ENCODE results near the gene MACO1. TPM values are rescaled to one million over a fixed set of nuclear protein-coding genes. Genes with fewer than 3 reads are reported as not detected.
"Not testable (repeated sequence)": the region's sequence is repeated elsewhere in the genome, so short reads cannot be mapped to it uniquely, and the experiment has no call there.

The MACO1 gene
- total RNA-seq, 8 experiments from 2014 or later = 13.2 to 57.1 (median 41.8) TPM

DNA sequence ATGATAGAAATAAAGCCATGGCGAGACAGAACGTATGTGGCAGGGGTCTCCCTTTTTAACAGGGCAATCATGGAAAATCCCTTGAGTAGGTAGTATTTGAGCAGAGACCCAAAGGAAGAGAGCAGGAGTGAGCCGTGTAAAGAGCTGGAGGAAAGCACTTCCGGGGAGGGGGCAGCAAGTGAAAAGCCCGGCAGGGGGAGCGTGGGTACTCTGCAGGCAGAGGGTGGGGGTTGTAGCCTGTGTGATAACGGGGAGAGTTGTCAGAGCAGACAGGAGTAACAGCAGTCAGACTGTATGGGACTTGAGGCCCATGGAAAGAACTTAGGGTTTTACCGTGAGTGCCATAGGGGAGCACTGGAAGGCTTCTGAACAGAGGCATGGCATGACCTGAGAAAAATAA, 61.6 kb downstream of the MACO1 start:
- 57 to 89% (median 71%) methylated on average over 1 to 6 of the region's 8 CpGs; no CpG with 5 or more reads in 2 of the 10 experiments for WGBS, 10 experiments
- no peaks in the 10 kb centered on the region for H3K4me1 ChIP-seq (replicated peaks in 1 of 2)
- H3K4me3 ChIP-seq = no peak overlapping the region
- in situ Hi-C loops (cut with MboI; ENCODE audit: low pct_unique_long_range_greater_than_20kb in 2 of 9, low sequenced_read_pairs in 9 of 9, unreplicated experiment in 9 of 9) = no loop called here
- ATAC-seq (replicated peaks in 6 of 8) = peak in 1 of 8 experiments; percentile 21
- no peak overlapping the region for H3K27ac ChIP-seq

DNA sequence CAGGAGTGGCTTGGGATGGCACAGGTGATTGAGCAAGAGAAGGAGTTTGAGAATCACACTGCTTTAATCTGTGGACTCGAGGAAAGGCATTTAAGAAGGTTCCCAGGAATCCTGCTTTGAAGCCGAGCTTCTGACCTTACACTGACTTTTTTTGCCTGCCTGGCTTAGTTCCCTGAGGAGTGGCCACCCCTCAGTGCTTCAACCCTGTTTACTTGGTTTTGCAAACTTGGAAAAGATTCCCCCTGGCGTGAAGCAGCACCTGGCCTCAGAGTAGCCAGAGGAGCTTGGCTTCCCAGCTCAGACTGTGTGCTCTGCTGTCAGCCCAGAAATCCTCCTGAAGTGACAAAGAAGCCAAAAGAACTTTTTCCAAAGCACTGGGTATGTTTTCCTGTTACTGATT, 64.3 kb downstream of the MACO1 start:
- in situ Hi-C loops (cut with MboI; ENCODE audit: low pct_unique_long_range_greater_than_20kb in 2 of 9, low sequenced_read_pairs in 9 of 9, unreplicated experiment in 9 of 9) = no loop called here
- Histone ChIP-seq H3K27ac (no peak overlapping the region), H3K4me3 (no peak overlapping the region), H3K4me1 (replicated peaks in 1 of 2) (no peaks in the 10 kb centered on the region)
- WGBS, 10 experiments = 51 to 100% (median 78%) methylated on average over 1 to 3 of the region's 3 CpGs; no CpG with 5 or more reads in 2 of the 10 experiments
- ATAC-seq (replicated peaks in 6 of 8) = no peak

DNA sequence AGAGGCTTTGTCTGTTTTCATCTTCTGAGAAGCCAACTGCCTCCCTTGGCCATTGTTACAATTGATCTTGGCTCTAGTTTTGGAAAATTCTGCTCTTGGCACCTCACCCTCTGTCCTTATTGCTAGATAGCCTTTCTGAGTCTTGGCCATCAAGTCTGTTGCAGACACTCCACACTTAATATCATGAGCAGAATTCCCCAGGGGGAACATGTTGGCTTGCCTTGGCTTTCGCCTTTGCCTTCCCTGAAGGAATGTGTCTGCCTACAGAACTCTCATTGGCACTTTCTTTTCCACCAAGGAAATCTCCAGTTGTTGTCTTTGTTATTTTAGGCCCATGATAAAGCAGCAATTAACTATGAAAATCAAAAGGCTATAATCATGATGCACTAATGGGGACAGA, 70.0 kb downstream of the MACO1 start:
- ATAC-seq (replicated peaks in 6 of 8) = no peak
- H3K4me1 ChIP-seq (replicated peaks in 1 of 2) = no peaks in the 10 kb centered on the region
- H3K27ac ChIP-seq = no peak overlapping the region
- WGBS, 10 experiments = 92 to 100% (median 100%) methylated on average over 1 of the region's 1 CpG; no CpG with 5 or more reads in 2 of the 10 experiments
- in situ Hi-C loops (cut with MboI; ENCODE audit: low pct_unique_long_range_greater_than_20kb in 2 of 9, low sequenced_read_pairs in 9 of 9, unreplicated experiment in 9 of 9) = no loop called here
- H3K4me3 ChIP-seq = no peak overlapping the region

DNA sequence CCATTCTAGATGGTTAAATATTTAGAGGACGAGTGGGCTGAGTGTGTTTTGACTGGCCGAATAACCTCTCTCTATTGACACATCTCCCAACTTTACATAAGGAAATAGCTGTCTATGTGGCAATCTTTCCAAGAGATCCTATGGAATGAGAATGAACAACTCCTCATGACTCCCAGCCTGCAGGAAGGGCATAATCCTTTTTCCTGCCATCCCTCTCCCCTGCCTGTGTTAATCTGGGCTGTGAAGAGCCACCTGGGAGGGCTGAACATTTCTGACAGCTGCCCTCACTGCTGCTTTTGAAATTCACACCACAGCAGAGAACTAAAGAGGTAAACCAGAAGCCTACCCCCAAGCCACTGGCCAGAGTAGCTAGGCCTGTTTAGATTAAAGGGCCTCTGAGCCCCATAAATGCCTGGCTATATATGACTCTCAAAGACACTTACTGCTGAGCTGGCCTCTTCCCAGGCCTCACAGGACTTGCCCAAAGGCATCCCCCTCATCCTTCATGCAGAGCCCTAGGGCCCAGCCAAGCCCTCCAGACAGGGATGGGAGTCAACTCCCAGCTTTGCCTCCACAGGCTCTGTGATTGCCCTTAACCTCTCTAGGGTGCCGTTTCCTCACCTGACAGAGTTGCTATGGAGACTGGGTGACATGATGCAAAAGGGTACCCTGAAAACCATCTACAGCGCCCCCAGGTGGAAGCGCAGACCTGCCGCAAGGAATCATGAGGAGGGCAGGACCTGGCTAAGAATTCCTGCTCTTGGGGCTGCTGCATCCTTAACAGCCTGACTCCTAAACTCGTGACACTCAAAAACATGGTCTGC, 70.8 kb downstream of the MACO1 start:
- no peak overlapping the region for H3K4me3 ChIP-seq
- H3K27ac ChIP-seq = no peak overlapping the region
- H3K4me1 ChIP-seq (replicated peaks in 1 of 2) = peaks cover 0 to 4% of the 10 kb centered on the region in 2 donors
- ATAC-seq (replicated peaks in 6 of 8) = peak in 5 of 8 experiments; percentile 12 to 70 (median 23)
- 43 to 83% (median 66%) methylated on average over 1 to 6 of the region's 7 CpGs; no CpG with 5 or more reads in 1 of the 10 experiments for WGBS, 10 experiments
- in situ Hi-C loops (cut with MboI; ENCODE audit: low pct_unique_long_range_greater_than_20kb in 2 of 9, low sequenced_read_pairs in 9 of 9, unreplicated experiment in 9 of 9) = no loop called here

DNA sequence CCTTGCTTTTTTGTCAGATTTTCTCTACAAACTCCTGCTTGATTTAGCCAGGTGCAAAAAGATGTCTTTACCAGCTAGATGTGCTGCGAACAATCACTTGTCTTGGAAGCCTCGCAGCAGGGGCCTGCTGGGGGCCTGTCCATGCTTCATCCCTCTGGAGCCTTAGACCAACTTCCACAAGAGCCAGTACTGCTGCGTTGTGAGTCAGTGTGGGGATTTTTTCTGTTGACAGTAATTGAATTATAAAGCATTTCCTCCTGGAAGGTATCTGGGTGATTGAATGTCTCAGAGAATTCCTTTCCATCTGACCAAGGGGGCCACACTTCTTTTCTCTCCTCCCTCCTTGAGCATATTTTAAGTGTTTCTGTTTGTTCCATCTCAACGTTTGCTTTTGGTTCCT, 72.3 kb downstream of the MACO1 start:
- H3K27ac ChIP-seq = no peak overlapping the region
- ATAC-seq (replicated peaks in 6 of 8) = no peak
- H3K4me3 ChIP-seq = no peak overlapping the region
- WGBS, 10 experiments = 40 to 82% (median 59%) methylated on average over 1 to 4 of the region's 4 CpGs; no CpG with 5 or more reads in 3 of the 10 experiments
- peaks cover 0 to 8% of the 10 kb centered on the region in 2 donors for H3K4me1 ChIP-seq (replicated peaks in 1 of 2)
- in situ Hi-C loops (cut with MboI; ENCODE audit: low pct_unique_long_range_greater_than_20kb in 2 of 9, low sequenced_read_pairs in 9 of 9, unreplicated experiment in 9 of 9) = no loop called here

DNA sequence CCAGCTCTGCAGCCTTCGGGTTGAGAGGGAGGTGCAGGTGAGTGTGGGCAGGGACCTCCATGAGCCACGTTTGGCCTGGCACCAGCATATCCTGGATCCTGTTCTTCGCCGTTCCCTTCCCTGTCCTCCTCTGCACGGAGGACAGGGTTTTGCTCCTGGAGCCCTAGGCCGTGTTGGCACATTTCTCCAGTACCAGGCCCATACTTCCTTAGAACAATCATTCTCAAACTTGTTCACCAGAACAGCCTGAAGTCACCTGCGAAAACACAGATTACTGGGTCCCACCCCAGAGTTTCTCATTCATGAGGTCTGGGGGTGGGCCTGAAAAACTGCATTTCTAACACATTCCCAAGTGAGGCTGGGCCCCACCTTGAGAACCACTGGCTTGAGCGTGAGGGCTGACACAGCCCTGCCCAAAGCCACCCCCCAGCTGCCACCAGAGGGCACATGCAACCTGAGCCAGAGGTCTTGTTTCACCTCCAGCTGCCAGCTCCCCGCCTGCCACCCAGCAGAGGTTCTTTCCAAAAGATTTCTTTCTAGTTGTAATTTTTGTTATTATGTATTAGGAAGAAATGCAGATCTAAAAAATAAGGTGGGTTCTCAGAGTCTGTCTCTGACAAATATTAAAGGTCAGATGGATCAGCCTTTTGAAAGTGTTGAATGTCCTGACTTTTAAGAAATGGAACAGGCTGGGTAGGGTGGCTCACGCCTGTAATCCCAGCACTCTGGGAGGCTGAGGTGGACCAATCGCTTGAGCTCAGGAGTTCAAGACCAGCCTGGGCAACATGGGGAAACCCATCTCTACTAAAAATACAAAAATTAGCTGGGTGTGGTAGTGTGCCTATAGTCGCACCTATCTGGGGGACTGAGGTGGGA, 73.1 kb downstream of the MACO1 start:
- ATAC-seq (replicated peaks in 6 of 8) = peak in 7 of 8 experiments; percentile 52 to 89 (median 55)
- 50 to 95% (median 80%) methylated on average over 1 to 11 of the region's 12 CpGs; no CpG with 5 or more reads in 1 of the 10 experiments for WGBS, 10 experiments

DNA sequence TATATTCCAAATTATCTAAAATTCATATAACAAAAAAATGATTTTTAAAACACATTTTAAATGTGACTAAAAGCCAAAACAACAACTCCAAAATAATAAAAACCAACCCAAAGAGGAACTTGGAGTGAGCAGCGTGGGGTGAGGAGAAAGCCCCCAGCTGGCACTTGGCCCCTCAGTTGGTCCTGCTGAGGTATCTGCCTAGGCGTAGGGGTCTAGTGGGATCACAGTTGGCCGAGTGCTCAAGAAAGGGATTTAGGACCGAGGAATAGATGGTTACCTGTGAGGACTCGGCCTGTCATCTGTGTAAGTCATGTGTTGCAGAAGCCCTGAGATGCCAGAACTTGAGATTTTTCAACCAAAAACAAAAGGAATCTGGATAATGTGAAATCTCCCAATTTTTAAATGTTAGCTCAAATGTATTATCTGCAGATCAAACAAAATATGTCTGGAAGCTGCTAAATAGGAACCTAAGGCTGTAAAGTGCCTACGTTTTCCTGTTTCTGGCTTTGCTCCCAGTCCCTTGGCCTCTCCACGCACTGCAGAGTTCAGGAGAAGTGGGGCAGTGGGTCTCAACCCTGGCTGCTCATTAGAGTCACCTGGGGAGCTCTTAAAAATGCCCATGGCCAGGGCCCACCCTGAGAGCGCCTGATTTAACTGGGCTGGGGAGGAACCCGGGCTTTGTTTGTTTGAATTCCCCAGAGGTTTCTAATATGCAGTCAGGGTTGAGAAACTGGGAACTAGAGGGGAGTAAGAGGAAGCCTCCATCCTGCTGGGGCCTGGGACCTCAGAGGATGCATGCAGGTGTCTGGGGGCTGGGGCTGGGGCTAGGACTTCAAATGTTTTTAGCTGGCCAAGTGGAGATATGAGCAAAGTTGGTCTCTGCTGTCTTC, 74.3 kb downstream of the MACO1 start:
- in situ Hi-C loops (cut with MboI; ENCODE audit: low pct_unique_long_range_greater_than_20kb in 2 of 9, low sequenced_read_pairs in 9 of 9, unreplicated experiment in 9 of 9) = no loop called here
- Histone ChIP-seq H3K4me1 (replicated peaks in 1 of 2) (peaks cover 0 to 8% of the 10 kb centered on the region in 2 donors), H3K4me3 (no peak overlapping the region), H3K27ac (no peak overlapping the region)
- WGBS, 10 experiments = 50 to 100% (median 79%) methylated on average over 1 to 9 of the region's 9 CpGs; no CpG with 5 or more reads in 1 of the 10 experiments
- peak in 1 of 8 experiments; percentile 25 for ATAC-seq (replicated peaks in 6 of 8)

More for the DNA sequence above, 73.1 kb downstream of the MACO1 start:
- Histone ChIP-seq H3K27ac (no peak overlapping the region), H3K4me1 (replicated peaks in 1 of 2) (peaks cover 0 to 8% of the 10 kb centered on the region in 2 donors), H3K4me3 (no peak overlapping the region)
- in situ Hi-C loops (cut with MboI; ENCODE audit: low pct_unique_long_range_greater_than_20kb in 2 of 9, low sequenced_read_pairs in 9 of 9, unreplicated experiment in 9 of 9) = no loop called here

DNA sequence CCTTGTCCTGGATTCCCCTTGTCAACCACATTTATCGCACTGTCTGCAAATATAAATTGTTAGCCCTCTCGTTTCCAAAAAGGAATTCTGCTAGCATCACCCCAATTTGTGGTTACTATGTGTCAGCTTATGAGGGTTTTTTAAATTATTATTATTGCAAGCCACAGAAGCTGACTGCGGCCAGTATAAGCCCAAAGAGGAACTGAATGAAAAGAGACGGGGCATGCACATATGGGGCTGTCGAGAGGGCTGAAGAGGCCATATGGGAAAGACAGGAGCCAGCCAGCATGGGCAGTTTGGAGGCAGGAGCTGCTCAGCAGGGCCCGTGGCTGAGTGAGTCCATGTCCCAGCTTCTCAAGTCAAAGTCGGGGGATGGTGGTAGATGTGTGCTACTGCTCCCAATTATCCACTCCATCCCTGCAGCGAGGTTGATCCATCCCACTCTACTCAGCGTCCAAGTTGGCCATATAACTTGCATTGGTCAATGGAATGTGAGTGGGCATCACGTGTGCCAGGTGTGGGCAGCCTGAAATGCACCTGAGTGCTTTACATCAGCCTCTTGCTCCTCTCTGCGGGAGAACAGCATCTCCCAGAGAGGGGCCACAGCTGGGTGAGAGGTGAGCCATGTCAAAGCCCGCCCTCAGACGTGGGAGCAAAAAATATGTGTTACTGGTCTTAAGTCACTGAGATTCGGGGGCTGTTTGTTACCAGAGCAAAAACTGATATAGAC, 75.1 kb downstream of the MACO1 start:
- no peak overlapping the region for H3K27ac ChIP-seq
- H3K4me3 ChIP-seq = no peak overlapping the region
- in situ Hi-C loops (cut with MboI; ENCODE audit: low pct_unique_long_range_greater_than_20kb in 2 of 9, low sequenced_read_pairs in 9 of 9, unreplicated experiment in 9 of 9) = no loop called here
- 31 to 98% (median 85%) methylated on average over 2 to 6 of the region's 14 CpGs; no CpG with 5 or more reads in 2 of the 10 experiments for WGBS, 10 experiments
- ATAC-seq (replicated peaks in 6 of 8) = peak in 3 of 8 experiments; percentile 15 to 26 (median 16)
- H3K4me1 ChIP-seq (replicated peaks in 1 of 2) = peaks cover 0 to 8% of the 10 kb centered on the region in 2 donors

DNA sequence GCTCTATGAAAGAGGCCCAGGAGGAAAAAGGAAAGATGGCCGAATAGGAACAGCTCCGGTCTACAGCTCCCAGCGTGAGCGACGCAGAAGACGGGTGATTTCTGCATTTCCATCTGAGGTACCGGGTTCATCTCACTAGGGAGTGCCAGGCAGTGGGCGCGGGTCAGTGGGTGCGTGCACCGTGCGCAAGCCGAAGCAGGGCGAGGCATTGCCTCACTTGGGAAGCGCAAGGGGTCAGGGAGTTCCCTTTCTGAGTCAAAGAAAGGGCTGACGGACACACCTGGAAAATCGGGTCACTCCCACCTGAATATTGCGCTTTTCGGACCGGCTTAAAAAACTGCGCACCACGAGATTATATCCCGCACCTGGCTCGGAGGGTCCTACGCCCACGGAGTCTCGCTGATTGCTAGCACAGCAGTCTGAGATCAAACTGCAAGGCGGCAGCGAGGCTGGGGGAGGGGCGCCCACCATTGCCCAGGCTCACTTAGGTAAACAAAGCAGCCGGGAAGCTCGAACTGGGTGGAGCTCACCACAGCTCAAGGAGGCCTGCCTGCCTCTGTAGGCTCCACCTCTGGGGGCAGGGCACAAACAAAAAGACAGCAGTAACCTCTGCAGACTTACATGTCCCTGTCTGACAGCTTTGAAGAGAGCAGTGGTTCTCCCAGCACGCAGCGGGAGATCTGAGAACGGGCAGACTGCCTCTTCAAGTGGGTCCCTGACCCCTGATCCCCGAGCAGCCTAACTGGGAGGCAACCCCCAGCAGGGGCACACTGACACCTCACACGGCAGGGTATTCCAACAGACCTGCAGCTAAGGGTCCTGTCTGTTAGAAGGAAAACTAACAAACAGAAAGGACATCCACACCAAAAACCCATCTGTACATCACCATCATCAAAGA, 76.1 kb downstream of the MACO1 start:
- WGBS, 10 experiments = 9 to 28% methylated on average over 4 to 12 of the region's 37 CpGs; no CpG with 5 or more reads in 8 of the 10 experiments
- H3K4me3 ChIP-seq = peak overlapping the region in 1 of 5 donors; percentile 15
- H3K4me1 ChIP-seq (replicated peaks in 1 of 2); ATAC-seq (replicated peaks in 6 of 8); H3K27ac ChIP-seq; in situ Hi-C loops (cut with MboI; ENCODE audit: low pct_unique_long_range_greater_than_20kb in 2 of 9, low sequenced_read_pairs in 9 of 9, unreplicated experiment in 9 of 9): not testable (repeated sequence)

DNA sequence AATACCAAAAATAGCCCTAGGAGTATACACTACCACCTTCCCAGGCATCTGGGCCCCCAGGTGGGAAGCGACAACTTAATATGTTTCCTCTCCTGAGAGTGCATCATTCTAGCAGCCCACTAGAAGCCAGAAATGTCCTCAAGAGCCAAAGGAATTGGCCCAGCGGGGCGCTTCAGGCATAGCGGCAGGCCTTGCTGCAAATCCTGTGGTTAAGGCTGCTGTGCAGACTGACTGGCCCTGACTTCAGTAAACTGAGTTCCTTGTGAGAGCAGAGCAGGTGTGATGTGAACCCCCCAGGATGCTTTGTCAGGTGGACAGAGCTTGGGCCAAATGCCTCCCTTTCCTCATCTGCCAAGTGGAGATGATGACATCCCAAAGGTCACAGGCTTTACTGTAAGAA, 83.0 kb downstream of the MACO1 start:
- H3K4me3 ChIP-seq = no peak overlapping the region
- WGBS, 10 experiments = 0 to 100% (median 80%) methylated on average over 1 to 4 of the region's 4 CpGs; no CpG with 5 or more reads in 3 of the 10 experiments
- no peaks in the 10 kb centered on the region for H3K4me1 ChIP-seq (replicated peaks in 1 of 2)
- ATAC-seq (replicated peaks in 6 of 8) = no peak
- no peak overlapping the region for H3K27ac ChIP-seq
- in situ Hi-C loops (cut with MboI; ENCODE audit: low pct_unique_long_range_greater_than_20kb in 2 of 9, low sequenced_read_pairs in 9 of 9, unreplicated experiment in 9 of 9) = no loop called here

DNA sequence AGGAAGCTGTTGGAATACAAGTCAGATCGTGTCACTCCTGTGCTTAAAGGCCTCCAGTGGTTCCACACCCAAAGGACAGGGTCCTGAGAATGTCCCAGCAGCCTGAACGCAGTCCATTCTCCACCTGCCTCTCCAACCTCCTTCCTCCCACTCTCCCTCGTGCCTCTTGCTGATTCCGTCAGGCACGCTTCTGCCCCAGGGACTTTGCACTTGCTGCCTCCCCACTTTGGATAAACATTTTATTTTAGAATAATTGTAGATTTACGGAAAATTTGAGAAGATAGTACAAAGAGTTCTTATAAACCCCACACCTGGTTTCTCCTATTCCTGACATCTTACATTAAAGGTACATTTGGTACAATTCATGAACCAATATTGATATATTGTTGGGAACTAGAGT, 84.3 kb downstream of the MACO1 start:
- Histone ChIP-seq H3K4me3 (no peak overlapping the region), H3K4me1 (replicated peaks in 1 of 2) (no peaks in the 10 kb centered on the region), H3K27ac (no peak overlapping the region)
- WGBS, 10 experiments = 58 to 100% (median 91%) methylated on average over 3 to 6 of the region's 6 CpGs; no CpG with 5 or more reads in 3 of the 10 experiments
- in situ Hi-C loops (cut with MboI; ENCODE audit: low pct_unique_long_range_greater_than_20kb in 2 of 9, low sequenced_read_pairs in 9 of 9, unreplicated experiment in 9 of 9) = no loop called here
- no peak for ATAC-seq (replicated peaks in 6 of 8)
